H9 (cell line): ENCODE results near the gene CADPS2. TPM values are rescaled to one million over a fixed set of nuclear protein-coding genes. Genes with fewer than 3 reads are reported as not detected.

Experiments used
- DNase-seq: peaks from one replicate; pipeline ENCODE4 v3.0.0-alpha.2; 2017
- H2AFZ ChIP-seq: one replicate; pipeline ENCODE4 v1.6.1; 2013; ENCODE audit warnings: mild to moderate bottlenecking, low read length, control low read depth, moderate library complexity
- H2AK5ac ChIP-seq: 2 replicates; pipeline ENCODE4 v1.6.1; 2013; ENCODE audit warnings: low read length, control low read depth, mixed read lengths; ENCODE audit not compliant: insufficient read length
- H2BK120ac ChIP-seq: one replicate; pipeline ENCODE4 v1.6.1; 2013; ENCODE audit warnings: low read depth, mild to moderate bottlenecking, low read length, control low read depth, inconsistent platforms; ENCODE audit not compliant: poor library complexity, severe bottlenecking
- H2BK12ac ChIP-seq: 2 replicates; pipeline ENCODE4 v1.6.1; 2013; ENCODE audit warnings: low read length, control low read depth, mixed read lengths, low read depth; ENCODE audit not compliant: insufficient read length
- H2BK15ac ChIP-seq: 2 replicates; pipeline ENCODE4 v1.6.1; 2013; ENCODE audit warnings: low read depth, low read length, control low read depth
- H2BK20ac ChIP-seq: one replicate; pipeline ENCODE4 v1.6.1; 2013; ENCODE audit warnings: low read depth, mild to moderate bottlenecking, low read length, control low read depth, inconsistent platforms; ENCODE audit not compliant: poor library complexity, severe bottlenecking
- H2BK5ac ChIP-seq: 2 replicates; pipeline ENCODE4 v1.6.1; 2013; ENCODE audit warnings: low read length, control low read depth, mixed read lengths; ENCODE audit not compliant: insufficient read length
- H3K14ac ChIP-seq: 2 replicates; pipeline ENCODE4 v1.6.1; 2013; ENCODE audit warnings: low read length, control low read depth; ENCODE audit not compliant: insufficient read depth
- H3K18ac ChIP-seq: 2 replicates; pipeline ENCODE4 v1.6.1; 2013; ENCODE audit warnings: low read depth, mild to moderate bottlenecking, mixed read lengths, low read length, control low read depth; ENCODE audit not compliant: insufficient read length
- H3K23ac ChIP-seq: 2 replicates; pipeline ENCODE4 v1.6.1; 2013; ENCODE audit warnings: low read length, control low read depth, mixed read lengths, low read depth; ENCODE audit not compliant: insufficient read length
- H3K23me2 ChIP-seq: 2 replicates; pipeline ENCODE4 v1.6.1; 2013; ENCODE audit warnings: low read depth, mild to moderate bottlenecking, mixed read lengths, low read length, control low read depth; ENCODE audit not compliant: insufficient read length, poor library complexity, severe bottlenecking
- H3K27ac ChIP-seq: 2 replicates; pipeline ENCODE4 v1.5.1; 2013; ENCODE audit warnings: low read length, control low read depth, mixed read lengths, low read depth; ENCODE audit not compliant: insufficient read length
- H3K27me3 ChIP-seq: 2 replicates; pipeline ENCODE4 v1.6.1; 2013; ENCODE audit warnings: low read length, control low read depth, inconsistent platforms; ENCODE audit not compliant: insufficient read depth
- H3K4ac ChIP-seq: 2 replicates; pipeline ENCODE4 v1.6.1; 2013; ENCODE audit warnings: low read depth, mild to moderate bottlenecking, control low read depth, inconsistent platforms, low read length, moderate library complexity
- H3K4me1 ChIP-seq: 2 replicates; pipeline ENCODE4 v1.6.1; 2013; ENCODE audit warnings: low read length, control low read depth, inconsistent platforms; ENCODE audit not compliant: insufficient read depth
- H3K4me2 ChIP-seq: 2 replicates; pipeline ENCODE4 v1.6.1; 2013; ENCODE audit warnings: low read length, control low read depth, mixed read lengths; ENCODE audit not compliant: insufficient read length, insufficient read depth
- H3K56ac ChIP-seq: 2 replicates; pipeline ENCODE4 v1.6.1; 2013; ENCODE audit warnings: low read depth, mild to moderate bottlenecking, mixed read lengths, low read length, control low read depth; ENCODE audit not compliant: insufficient read length
- H3K79me1 ChIP-seq: 2 replicates; pipeline ENCODE4 v1.6.1; 2013; ENCODE audit warnings: low read depth, mild to moderate bottlenecking, moderate library complexity, low read length, control low read depth, inconsistent platforms; ENCODE audit not compliant: insufficient read depth, poor library complexity, severe bottlenecking
- H3K79me2 ChIP-seq: 2 replicates; pipeline ENCODE4 v1.6.1; 2013; ENCODE audit warnings: low read length, control low read depth, inconsistent platforms; ENCODE audit not compliant: insufficient read depth
- H3K9ac ChIP-seq: 2 replicates; pipeline ENCODE4 v1.6.1; 2013; ENCODE audit warnings: low read length, control low read depth, mixed read lengths; ENCODE audit not compliant: insufficient read length; ENCODE audit errors: extremely low read depth
- H3K9me3 ChIP-seq: one replicate; pipeline ENCODE4 v1.6.1; 2013; ENCODE audit warnings: low read depth, low read length, inconsistent platforms; ENCODE audit not compliant: control insufficient read depth
- H3T11ph ChIP-seq: one replicate; pipeline ENCODE4 v1.6.1; 2013; ENCODE audit warnings: mild to moderate bottlenecking, low read length, control low read depth, inconsistent platforms
- H4K20me1 ChIP-seq: one replicate; pipeline ENCODE4 v1.6.1; 2013; ENCODE audit not compliant: control insufficient read depth, insufficient read length, insufficient read depth
- H4K5ac ChIP-seq: 2 replicates; pipeline ENCODE4 v1.6.1; 2013; ENCODE audit warnings: low read depth, mild to moderate bottlenecking, mixed read lengths, low read length, control low read depth; ENCODE audit not compliant: insufficient read length
- H4K8ac ChIP-seq: replicated peaks from 2 replicates; pipeline ENCODE4 v1.6.1; 2013; ENCODE audit warnings: low read length, control low read depth, mixed read lengths, low read depth; ENCODE audit not compliant: insufficient read length
- H4K91ac ChIP-seq: 2 replicates; pipeline ENCODE4 v1.6.1; 2013; ENCODE audit warnings: low read depth, mild to moderate bottlenecking, moderate library complexity, mixed read lengths, low read length, control low read depth; ENCODE audit not compliant: insufficient read length
- H3K27ac Mint-ChIP-seq, 3 experiments: 2 replicates in 2 of 3; 3 replicates in 1 of 3; pipeline ENCODE4 v1.8.0; 2020 to 2021; ENCODE audit warnings: mixed read lengths in 3 of 3, mild to moderate bottlenecking in 1 of 3, moderate library complexity in 1 of 3
- H3K27me3 Mint-ChIP-seq: 2 replicates; pipeline ENCODE4 v1.8.0; 2021; ENCODE audit warnings: low read depth, mild to moderate bottlenecking, moderate library complexity, mixed read lengths
- H3K36me3 Mint-ChIP-seq, 3 experiments: 2 replicates in 2 of 3; 3 replicates in 1 of 3; pipeline ENCODE4 v1.8.0; 2020 to 2021; ENCODE audit warnings: low read depth in 3 of 3, mixed read lengths in 3 of 3; ENCODE audit not compliant: insufficient read depth in 1 of 3
- H3K4me1 Mint-ChIP-seq, 2 experiments: 2 replicates each; pipeline ENCODE4 v1.8.0; 2020; ENCODE audit warnings: mixed read lengths in 2 of 2
- H3K4me3 Mint-ChIP-seq, 2 experiments: 2 replicates in 1 of 2; 3 replicates in 1 of 2; pipeline ENCODE4 v1.8.0; 2020 to 2021; ENCODE audit warnings: mild to moderate bottlenecking in 2 of 2, mixed read lengths in 2 of 2, moderate library complexity in 1 of 2
- H3K9me3 Mint-ChIP-seq, 2 experiments: 2 replicates in 1 of 2; 3 replicates in 1 of 2; pipeline ENCODE4 v1.8.0; 2020; ENCODE audit warnings: mild to moderate bottlenecking in 2 of 2, mixed read lengths in 2 of 2, moderate library complexity in 1 of 2
- WGBS: extraction: QIAGEN DNeasy Blood & Tissue Kit; methylation state at CpG from one replicate; pipeline ENCODE4 v1.1.7; 2013; ENCODE audit warnings: missing lambda C conversion rate, low lambda C conversion rate, mixed read lengths; ENCODE audit not compliant: insufficient read length; ENCODE audit errors: extremely low coverage; 5-methylcytosine and 5-hydroxymethylcytosine counted together
- total RNA-seq: library from RNA; stranded (reverse); gene quantifications from 2 replicates; pipeline ENCODE4 v1.2.1, GENCODE V29; 2021
- TF ChIP-seq, protein P1 (sequence below): fragments of 200-600 bp; sonication (generic); conservative IDR thresholded peaks from 3 replicates; pipeline ENCODE4 v1.8.0; 2021; ENCODE audit warnings: antibody characterized with exemption, mild to moderate bottlenecking

Gene CADPS2
- total RNA-seq, 1 experiment from 2014 or later, result 7.1 TPM

DNA sequence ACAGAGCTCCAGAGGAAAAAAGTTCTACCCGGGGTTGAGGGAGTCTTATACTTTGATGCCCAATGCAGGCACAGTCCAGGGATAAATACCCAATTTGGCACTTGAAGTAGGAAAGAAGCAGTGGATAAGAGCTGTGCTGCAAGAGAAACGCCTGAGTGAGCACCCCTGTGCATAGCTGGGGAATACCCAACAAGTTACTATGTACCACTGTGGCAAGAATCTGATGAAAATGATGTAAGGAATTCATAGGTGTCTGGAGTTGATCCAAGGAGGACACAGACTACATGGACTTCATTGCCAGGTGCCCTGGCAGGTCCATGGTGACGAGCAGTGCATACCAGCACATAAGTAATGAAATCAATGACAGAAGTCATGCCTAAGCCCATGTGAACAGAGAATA is 398.0 kb downstream of the CADPS2 start:
- Histone ChIP-seq H3K9ac (no peak overlapping the region), H3K14ac (no peak overlapping the region), H2AFZ (no peak overlapping the region), H4K91ac (no peak overlapping the region), H3K4me1 (no peaks in the 10 kb centered on the region), H3K18ac (no peak overlapping the region), H2BK20ac (no peak overlapping the region), H3K27ac (no peak overlapping the region), H3K23ac (no peak overlapping the region), H3K27me3 (no peaks in the 10 kb centered on the region), H2BK15ac (no peak overlapping the region), H4K5ac (no peak overlapping the region), H2AK5ac (no peak overlapping the region), H3K79me1 (no peaks in the 10 kb centered on the region), H3T11ph (no peak overlapping the region), H3K23me2 (no peaks in the 10 kb centered on the region), H3K4ac (no peak overlapping the region), H3K79me2 (no peaks in the 10 kb centered on the region), H4K8ac (no peak overlapping the region), H3K56ac (no peak overlapping the region), H2BK5ac (no peak overlapping the region), H3K9me3 (no peaks in the 10 kb centered on the region), H3K4me2 (no peak overlapping the region), H2BK120ac (no peak overlapping the region), H4K20me1 (no peaks in the 10 kb centered on the region), H2BK12ac (no peak overlapping the region)
- DNase-seq, result no peak
- H3K4me3 Mint-ChIP-seq, result no peak overlapping the region
- no peaks in the 10 kb centered on the region for H3K27me3 Mint-ChIP-seq
- 0 out of 7 replicates have a peak overlapping the region, but pooled peaks of 1 of the 3 experiments have one; percentile 0 for H3K27ac Mint-ChIP-seq
- WGBS, result no CpG with 5 or more reads among the region's 3 CpGs
- H3K4me1 Mint-ChIP-seq, result peaks cover 3 to 4% of the 10 kb centered on the region in 2 experiments
- no peaks in the 10 kb centered on the region for H3K9me3 Mint-ChIP-seq
- no peaks in the 10 kb centered on the region for H3K36me3 Mint-ChIP-seq
- TF ChIP-seq, protein P1, sequence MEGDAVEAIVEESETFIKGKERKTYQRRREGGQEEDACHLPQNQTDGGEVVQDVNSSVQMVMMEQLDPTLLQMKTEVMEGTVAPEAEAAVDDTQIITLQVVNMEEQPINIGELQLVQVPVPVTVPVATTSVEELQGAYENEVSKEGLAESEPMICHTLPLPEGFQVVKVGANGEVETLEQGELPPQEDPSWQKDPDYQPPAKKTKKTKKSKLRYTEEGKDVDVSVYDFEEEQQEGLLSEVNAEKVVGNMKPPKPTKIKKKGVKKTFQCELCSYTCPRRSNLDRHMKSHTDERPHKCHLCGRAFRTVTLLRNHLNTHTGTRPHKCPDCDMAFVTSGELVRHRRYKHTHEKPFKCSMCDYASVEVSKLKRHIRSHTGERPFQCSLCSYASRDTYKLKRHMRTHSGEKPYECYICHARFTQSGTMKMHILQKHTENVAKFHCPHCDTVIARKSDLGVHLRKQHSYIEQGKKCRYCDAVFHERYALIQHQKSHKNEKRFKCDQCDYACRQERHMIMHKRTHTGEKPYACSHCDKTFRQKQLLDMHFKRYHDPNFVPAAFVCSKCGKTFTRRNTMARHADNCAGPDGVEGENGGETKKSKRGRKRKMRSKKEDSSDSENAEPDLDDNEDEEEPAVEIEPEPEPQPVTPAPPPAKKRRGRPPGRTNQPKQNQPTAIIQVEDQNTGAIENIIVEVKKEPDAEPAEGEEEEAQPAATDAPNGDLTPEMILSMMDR, result no peak
